GM12875 (cell line): ENCODE data around the gene CTR9.
A peak's percentile ranks its signal among the peaks of the same experiment; 100 is the strongest.

Experiments
- H3K4me3 ChIP-seq: one replicate; pipeline ENCODE4 v1.5.1; 2011; ENCODE audit warnings: low read depth, low read length, control low read depth
- CTCF ChIP-seq: IDR thresholded peaks from 2 replicates; pipeline ENCODE4 v1.5.1; 2011; ENCODE audit warnings: low read depth, mild to moderate bottlenecking, control low read depth, inconsistent platforms, low read length, moderate library complexity, borderline replicate concordance; ENCODE audit not compliant: insufficient read depth

The CTR9 gene

GRCh38 chr11:10752061-10752460, 1.0 kb downstream of the CTR9 start:
- TF ChIP-seq CTCF = no peak
- peak overlapping the region; percentile 67 for H3K4me3 ChIP-seq

- TF ChIP-seq CTCF = no peak
- no peak overlapping the region for H3K4me3 ChIP-seq
Measured at GRCh38 chr11:10752486-10752885, 1.4 kb downstream of the CTR9 start.

GRCh38 chr11:10758957-10759356, 7.9 kb downstream of the CTR9 start:
- H3K4me3 ChIP-seq = no peak overlapping the region
- no peak for TF ChIP-seq CTCF

GRCh38 chr11:10761085-10761698, 10.1 kb downstream of the CTR9 start:
- TF ChIP-seq CTCF = no peak
- no peak overlapping the region for H3K4me3 ChIP-seq

- H3K4me3 ChIP-seq = no peak overlapping the region
- TF ChIP-seq CTCF = no peak
Measured at GRCh38 chr11:10762185-10762584, 11.1 kb downstream of the CTR9 start.

GRCh38 chr11:10762913-10763421, 11.9 kb downstream of the CTR9 start:
- TF ChIP-seq CTCF = no peak
- no peak overlapping the region for H3K4me3 ChIP-seq

- no peak for TF ChIP-seq CTCF
Measured at GRCh38 chr11:10763766-10764165, 12.7 kb downstream of the CTR9 start.

More at GRCh38 chr11:10763766-10764165, 12.7 kb downstream of the CTR9 start:
- no peak overlapping the region for H3K4me3 ChIP-seq
